Prostate gland (tissue), 2 donors: Measurements from ENCODE around the gene TNFRSF25.

Experiments
- POLR2A ChIP-seq: fragments of 450-650 bp; IDR thresholded peaks from one replicate; pipeline ENCODE4 v1.6.1; 2016; ENCODE audit warnings: antibody characterized with exemption, mild to moderate bottlenecking
- TF ChIP-seq, protein P1 (sequence below), 4 experiments: fragments of 200-600 bp in 2 of 4; fragments of 450-650 bp in 2 of 4; sonication (generic) in 2 of 4; IDR thresholded peaks; 1 replicate in 3 of 4; 2 replicates in 1 of 4; pipeline ENCODE4 v1.5.1; 2016 to 2019; ENCODE audit warnings: antibody characterized with exemption in 4 of 4, mild to moderate bottlenecking in 2 of 4, moderate library complexity in 2 of 4

DNA sequence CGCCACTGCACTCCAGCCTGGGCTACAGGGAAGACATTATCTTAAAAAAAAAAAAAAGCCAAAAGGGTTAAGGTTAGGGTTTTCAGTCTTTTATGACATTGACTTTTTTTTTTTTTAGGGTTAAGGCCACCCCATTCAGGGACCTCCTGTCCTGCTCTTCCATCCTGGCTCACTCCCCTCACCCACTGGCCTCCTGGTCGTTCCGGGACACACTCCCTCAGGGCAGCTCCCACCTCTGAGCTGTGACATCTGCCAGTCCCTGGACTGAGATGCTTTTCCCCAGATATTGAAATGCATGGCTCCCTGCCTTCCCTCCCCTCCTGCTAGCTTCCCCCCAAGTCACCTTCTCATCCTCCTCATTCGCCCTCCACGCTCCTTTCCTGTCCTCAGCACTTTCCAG is 15.8 kb upstream of the TNFRSF25 start:
- TF ChIP-seq, protein P1, sequence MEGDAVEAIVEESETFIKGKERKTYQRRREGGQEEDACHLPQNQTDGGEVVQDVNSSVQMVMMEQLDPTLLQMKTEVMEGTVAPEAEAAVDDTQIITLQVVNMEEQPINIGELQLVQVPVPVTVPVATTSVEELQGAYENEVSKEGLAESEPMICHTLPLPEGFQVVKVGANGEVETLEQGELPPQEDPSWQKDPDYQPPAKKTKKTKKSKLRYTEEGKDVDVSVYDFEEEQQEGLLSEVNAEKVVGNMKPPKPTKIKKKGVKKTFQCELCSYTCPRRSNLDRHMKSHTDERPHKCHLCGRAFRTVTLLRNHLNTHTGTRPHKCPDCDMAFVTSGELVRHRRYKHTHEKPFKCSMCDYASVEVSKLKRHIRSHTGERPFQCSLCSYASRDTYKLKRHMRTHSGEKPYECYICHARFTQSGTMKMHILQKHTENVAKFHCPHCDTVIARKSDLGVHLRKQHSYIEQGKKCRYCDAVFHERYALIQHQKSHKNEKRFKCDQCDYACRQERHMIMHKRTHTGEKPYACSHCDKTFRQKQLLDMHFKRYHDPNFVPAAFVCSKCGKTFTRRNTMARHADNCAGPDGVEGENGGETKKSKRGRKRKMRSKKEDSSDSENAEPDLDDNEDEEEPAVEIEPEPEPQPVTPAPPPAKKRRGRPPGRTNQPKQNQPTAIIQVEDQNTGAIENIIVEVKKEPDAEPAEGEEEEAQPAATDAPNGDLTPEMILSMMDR (IDR thresholded peaks at IDR 0.05) = no peak
- no peak for TF ChIP-seq POLR2A
